Heart left ventricle (tissue), 13 donors: ENCODE data around the gene SLC29A2.

Experiments
- CTCF ChIP-seq, 12 donors: fragments of 200-600 bp; sonication (generic) in 4 of 12; IDR thresholded peaks; one replicate each; pipeline versions ENCODE4 v1.5.0 to v1.8.0; 2018 to 2022; ENCODE audit warnings: antibody characterized with exemption in 12 of 12, mild to moderate bottlenecking in 5 of 12
- POLR2A ChIP-seq, 2 donors: fragments of 450-650 bp; IDR thresholded peaks; one replicate each; pipeline ENCODE4 v1.6.1; 2017; ENCODE audit warnings: antibody characterized with exemption in 2 of 2, mild to moderate bottlenecking in 2 of 2, moderate library complexity in 2 of 2
- donor health status: ischemic (EF 13 %, LVEDD 7.1; RV severe dilation, severe dysfunction).
- donor health status: DM: no; HTN: yes; CAD: no.
- donor health status: DM: no; HTN: no; CAD: no.
- donor health status: ischemic (EF 25% LVEDD 6.9; RV normal size, moderate dysfunction).
- donor health status: ischemic (EF 25% LVEDD 5.7; RV mildly dilated, moderate dysfunction).
- donor health status: ischemic (EF 35%, LVEDD 5.7; RV mildly dilated, moderate dysfunction).
- donor health status: nonischemic (EF 11% LVEDD 7.7; RV severe dilation, severe dysfunction).
- donor health status: DM: yes; HTN: yes; CAD: no.
- donor health status: PGD.
- donor health status: ischemic (EF 29% LVEDD 5.4; RV normal size, mild dysfunction).
- donor health status: nonischemic (EF 23%, LVEDD 6.1; RV moderate dilation, normal function).

- no peak for TF ChIP-seq CTCF (IDR thresholded peaks at IDR 0.05)
- no peak for TF ChIP-seq POLR2A (IDR thresholded peaks at IDR 0.05)
These were observed 36.7 kb downstream of the SLC29A2 start for GRCh38 chr11:66334605-66335442.
